Gastroesophageal sphincter (tissue), 4 donors: ENCODE data around the gene JAML. TPM values are rescaled to one million over a fixed set of nuclear protein-coding genes. Genes with fewer than 3 reads are reported as not detected.

Experiments used
- ATAC-seq: fragments of 150-250 bp; one replicate; pipeline ENCODE4 v1.9.1; 2016; ENCODE audit warnings: mild to moderate bottlenecking, moderate library complexity
- H3K27ac ChIP-seq, 4 donors: fragments of 200-600 bp; sonication (generic) in 3 of 4; 1 replicate in 3 of 4; 2 replicates in 1 of 4; pipeline ENCODE4 v1.5.1; 2016 to 2019
- H3K27me3 ChIP-seq: fragments of 200-600 bp; sonication (generic); one replicate; pipeline ENCODE4 v1.5.1; 2019
- H3K36me3 ChIP-seq, 2 donors: fragments of 200-600 bp; sonication (generic); one replicate each; pipeline ENCODE4 v1.5.1; 2019; ENCODE audit warnings: control low read depth in 1 of 2
- H3K4me1 ChIP-seq, 3 donors: fragments of 200-600 bp; sonication (generic); 1 replicate in 2 of 3; 2 replicates in 1 of 3; pipeline ENCODE4 v1.5.1; 2016 to 2019; ENCODE audit warnings: control low read depth in 2 of 3
- H3K4me3 ChIP-seq, 2 donors: fragments of 200-600 bp; sonication (generic); one replicate each; pipeline ENCODE4 v1.5.1; 2019; ENCODE audit warnings: mild to moderate bottlenecking in 1 of 2, moderate library complexity in 1 of 2
- H3K9me3 ChIP-seq, 3 donors: fragments of 200-600 bp; sonication (generic); one replicate each; pipeline ENCODE4 v1.5.1; 2017 to 2019; ENCODE audit warnings: control low read depth in 2 of 3
- EP300 ChIP-seq: sonication (generic); formaldehyde crosslinking; IDR thresholded peaks from one replicate; pipeline ENCODE4 v1.6.1; 2017; ENCODE audit warnings: antibody characterized with exemption, mild to moderate bottlenecking
- POLR2A ChIP-seq, 2 donors: fragments of 450-650 bp; IDR thresholded peaks; one replicate each; pipeline ENCODE4 v1.6.1; 2017; ENCODE audit warnings: antibody characterized with exemption in 2 of 2, mild to moderate bottlenecking in 2 of 2, moderate library complexity in 1 of 2
- POLR2AphosphoS5 ChIP-seq: sonication (generic); formaldehyde crosslinking; IDR thresholded peaks from one replicate; pipeline ENCODE4 v1.6.1; 2017; ENCODE audit warnings: antibody characterized with exemption
- WGBS, 2 donors: methylation state at CpG; one replicate each; pipeline ENCODE4 v1.1.5; 2018; ENCODE audit warnings: low coverage in 1 of 2; 5-methylcytosine and 5-hydroxymethylcytosine counted together
- total RNA-seq, 4 donors: library from RNA; depleted of rRNA; stranded (reverse); fragments of >200 nt; gene quantifications; one replicate each; pipeline ENCODE4 v1.1.0, GENCODE V29; 2016
- TF ChIP-seq, protein P1 (sequence below), 4 experiments: fragments of 200-600 bp in 2 of 4; fragments of 450-650 bp in 2 of 4; sonication (generic) in 1 of 4; IDR thresholded peaks; one replicate each; pipeline ENCODE4 v1.5.1; 2017 to 2019; ENCODE audit warnings: antibody characterized with exemption in 4 of 4, mild to moderate bottlenecking in 2 of 4, moderate library complexity in 2 of 4

Gene JAML
- total RNA-seq, 4 donors from 2014 or later = 0.58 to 5.7 (median 2.4) TPM

DNA sequence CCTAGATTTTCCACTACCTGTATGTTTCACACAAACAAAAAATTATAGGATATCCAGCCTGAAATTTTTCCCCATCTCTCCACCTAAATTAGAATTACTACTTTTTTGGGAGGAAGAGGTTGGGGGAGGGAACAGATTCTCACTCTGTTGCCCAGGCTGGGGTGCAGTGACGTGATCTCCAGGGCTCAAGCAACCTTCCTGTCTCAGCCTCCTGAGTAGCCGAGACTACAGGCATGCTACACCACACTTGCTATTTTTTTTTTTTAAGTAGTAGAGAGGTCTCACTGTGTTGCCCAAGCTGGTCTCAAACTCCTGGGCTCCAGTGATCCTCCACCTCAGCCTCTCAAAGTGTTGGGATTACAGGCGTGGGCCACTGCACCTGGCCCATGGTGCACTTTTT lies 9.5 kb downstream of the JAML start:
- no peak overlapping the region for H3K27ac ChIP-seq
- no peaks in the 10 kb centered on the region for H3K9me3 ChIP-seq
- no peak overlapping the region for H3K4me3 ChIP-seq
- ATAC-seq = no peak
- no peaks in the 10 kb centered on the region for H3K36me3 ChIP-seq
- no peaks in the 10 kb centered on the region for H3K4me1 ChIP-seq
- 56% methylated on average over 3 of the region's 3 CpGs; no CpG with 5 or more reads in 1 of the 2 donors for WGBS, 2 donors
- TF ChIP-seq, protein P1, sequence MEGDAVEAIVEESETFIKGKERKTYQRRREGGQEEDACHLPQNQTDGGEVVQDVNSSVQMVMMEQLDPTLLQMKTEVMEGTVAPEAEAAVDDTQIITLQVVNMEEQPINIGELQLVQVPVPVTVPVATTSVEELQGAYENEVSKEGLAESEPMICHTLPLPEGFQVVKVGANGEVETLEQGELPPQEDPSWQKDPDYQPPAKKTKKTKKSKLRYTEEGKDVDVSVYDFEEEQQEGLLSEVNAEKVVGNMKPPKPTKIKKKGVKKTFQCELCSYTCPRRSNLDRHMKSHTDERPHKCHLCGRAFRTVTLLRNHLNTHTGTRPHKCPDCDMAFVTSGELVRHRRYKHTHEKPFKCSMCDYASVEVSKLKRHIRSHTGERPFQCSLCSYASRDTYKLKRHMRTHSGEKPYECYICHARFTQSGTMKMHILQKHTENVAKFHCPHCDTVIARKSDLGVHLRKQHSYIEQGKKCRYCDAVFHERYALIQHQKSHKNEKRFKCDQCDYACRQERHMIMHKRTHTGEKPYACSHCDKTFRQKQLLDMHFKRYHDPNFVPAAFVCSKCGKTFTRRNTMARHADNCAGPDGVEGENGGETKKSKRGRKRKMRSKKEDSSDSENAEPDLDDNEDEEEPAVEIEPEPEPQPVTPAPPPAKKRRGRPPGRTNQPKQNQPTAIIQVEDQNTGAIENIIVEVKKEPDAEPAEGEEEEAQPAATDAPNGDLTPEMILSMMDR (IDR thresholded peaks at IDR 0.05) = no peak
- TF ChIP-seq POLR2A (IDR thresholded peaks at IDR 0.05) (no peak), EP300 (no peak), POLR2AphosphoS5 (no peak)
- peaks cover 72% of the 10 kb centered on the region for H3K27me3 ChIP-seq

GRCh38 chr11:118214210-118214914 lies 10.4 kb downstream of the JAML start:
- peaks cover 72% of the 10 kb centered on the region for H3K27me3 ChIP-seq
- H3K27ac ChIP-seq = no peak overlapping the region

GRCh38 chr11:118213781-118214180 lies 11.0 kb downstream of the JAML start:
- Histone ChIP-seq H3K27ac (no peak overlapping the region), H3K4me3 (no peak overlapping the region), H3K4me1 (no peaks in the 10 kb centered on the region), H3K27me3 (peaks cover 78% of the 10 kb centered on the region), H3K9me3 (no peaks in the 10 kb centered on the region), H3K36me3 (no peaks in the 10 kb centered on the region)
- 76 to 85% methylated on average over 2 of the region's 2 CpGs for WGBS, 2 donors
- TF ChIP-seq POLR2AphosphoS5 = no peak
- TF ChIP-seq, protein P1 (IDR thresholded peaks at IDR 0.05) = no peak
- no peak for TF ChIP-seq EP300
- TF ChIP-seq POLR2A (IDR thresholded peaks at IDR 0.05) = no peak
- ATAC-seq = no peak

More at GRCh38 chr11:118214210-118214914, 10.4 kb downstream of the JAML start:
- H3K4me1 ChIP-seq = no peaks in the 10 kb centered on the region
- peak; percentile 22 for ATAC-seq
- no peak overlapping the region for H3K4me3 ChIP-seq
- H3K36me3 ChIP-seq = no peaks in the 10 kb centered on the region
- TF ChIP-seq, protein P1 (IDR thresholded peaks at IDR 0.05) = no peak
- no peak for TF ChIP-seq POLR2A (IDR thresholded peaks at IDR 0.05)
- TF ChIP-seq EP300 = no peak
- no peak for TF ChIP-seq POLR2AphosphoS5
- H3K9me3 ChIP-seq = no peaks in the 10 kb centered on the region
- 55 to 68% methylated on average over 6 of the region's 6 CpGs for WGBS, 2 donors

- Histone ChIP-seq H3K36me3 (no peaks in the 10 kb centered on the region), H3K4me3 (no peak overlapping the region), H3K27me3 (peaks cover 82% of the 10 kb centered on the region), H3K27ac (no peak overlapping the region), H3K4me1 (no peaks in the 10 kb centered on the region), H3K9me3 (no peaks in the 10 kb centered on the region)
- TF ChIP-seq POLR2A (IDR thresholded peaks at IDR 0.05) = no peak
- TF ChIP-seq POLR2AphosphoS5 = no peak
- TF ChIP-seq EP300 = no peak
- TF ChIP-seq, protein P1 (IDR thresholded peaks at IDR 0.05) = no peak
- 59 to 64% methylated on average over 2 to 3 of the region's 4 CpGs for WGBS, 2 donors
- no peak for ATAC-seq
Measured at GRCh38 chr11:118213201-118213600, 11.6 kb downstream of the JAML start.

- no peak for ATAC-seq
- Histone ChIP-seq H3K9me3 (no peaks in the 10 kb centered on the region), H3K4me3 (no peak overlapping the region), H3K4me1 (no peaks in the 10 kb centered on the region), H3K36me3 (no peaks in the 10 kb centered on the region), H3K27me3 (peaks cover 82% of the 10 kb centered on the region), H3K27ac (no peak overlapping the region)
- TF ChIP-seq, protein P1 (IDR thresholded peaks at IDR 0.05) = no peak
- TF ChIP-seq EP300 (no peak), POLR2AphosphoS5 (no peak), POLR2A (IDR thresholded peaks at IDR 0.05) (no peak)
- 39 to 65% methylated on average over 2 of the region's 2 CpGs for WGBS, 2 donors
Measured at GRCh38 chr11:118212781-118213191, 12.0 kb downstream of the JAML start.
